Measurements from ENCODE around the gene CPN2. TPM values are rescaled to one million over a fixed set of nuclear protein-coding genes. Genes with fewer than 3 reads are reported as not detected.

CPN2 gene
- total RNA-seq, 4 donors from 2014 or later, result 0.14 TPM; not detected in 3

GRCh38 chr3:194325424-194326153 is 25.5 kb downstream of the CPN2 start:
- DNase-seq, result no peak
- Histone ChIP-seq H3K36me3 (no peaks in the 10 kb centered on the region), H3K4me1 (peaks cover 6 to 9% (median 7%) of the 10 kb centered on the region in 4 donors), H3K27me3 (no peaks in the 10 kb centered on the region), H3K9me3 (no peaks in the 10 kb centered on the region), H3K4me3 (no peak overlapping the region), H3K27ac (no peak overlapping the region)
- intact Hi-C loops (cut with DNase I; ENCODE audit: low total_unique reads), result no loop called here
- TF ChIP-seq CTCF (IDR thresholded peaks at IDR 0.05) (no peak), EP300 (IDR thresholded peaks at IDR 0.05; ENCODE audit: low read depth) (no peak), POLR2A (IDR thresholded peaks at IDR 0.05) (no peak), POLR2AphosphoS5 (IDR thresholded peaks at IDR 0.05) (no peak)
- WGBS, 2 donors (ENCODE audit: low coverage in 1 of 2), result 86 to 89% methylated on average over 1 to 15 of the region's 15 CpGs
- in situ Hi-C loops (cut with MboI; ENCODE audit: low pct_ligation_motif_present in 1 of 4, low pct_unique_long_range_greater_than_20kb in 1 of 4, low sequenced_read_pairs in 3 of 4), result no loop called here

- Histone ChIP-seq H3K4me1 (peaks cover 6 to 9% (median 7%) of the 10 kb centered on the region in 4 donors), H3K27me3 (no peaks in the 10 kb centered on the region), H3K27ac (no peak overlapping the region), H3K36me3 (no peaks in the 10 kb centered on the region), H3K9me3 (no peaks in the 10 kb centered on the region), H3K4me3 (no peak overlapping the region)
- TF ChIP-seq EP300 (IDR thresholded peaks at IDR 0.05; ENCODE audit: low read depth) (no peak), CTCF (IDR thresholded peaks at IDR 0.05) (no peak), POLR2AphosphoS5 (IDR thresholded peaks at IDR 0.05) (no peak), POLR2A (IDR thresholded peaks at IDR 0.05) (no peak)
- in situ Hi-C loops (cut with MboI; ENCODE audit: low pct_ligation_motif_present in 1 of 4, low pct_unique_long_range_greater_than_20kb in 1 of 4, low sequenced_read_pairs in 3 of 4), result loop anchor here (25.0 kb wide), 3 partner anchors 188 to 663 kb away; partner anchors contain the start of gene HES1 (in 1 of the 4)
- WGBS, 2 donors (ENCODE audit: low coverage in 1 of 2), result 94 to 97% methylated on average over 3 of the region's 3 CpGs
- intact Hi-C loops (cut with DNase I; ENCODE audit: low total_unique reads), result no loop called here
- no peak for DNase-seq
These were observed 26.3 kb downstream of the CPN2 start for GRCh38 chr3:194324823-194325327.

GRCh38 chr3:194323785-194324735 is 27.1 kb downstream of the CPN2 start:
- intact Hi-C loops (cut with DNase I; ENCODE audit: low total_unique reads) (no loop called here), in situ Hi-C loops (cut with MboI; ENCODE audit: low pct_ligation_motif_present in 1 of 4, low pct_unique_long_range_greater_than_20kb in 1 of 4, low sequenced_read_pairs in 3 of 4) (loop anchor here (25.0 kb wide), 3 partner anchors 187 to 662 kb away; partner anchors contain the start of gene HES1 (in 1 of the 4))
- DNase-seq, result peak; percentile 63
- Histone ChIP-seq H3K9me3 (no peaks in the 10 kb centered on the region), H3K4me3 (peak overlapping the region in 2 of 4 donors; percentile 18 to 29), H3K4me1 (peaks cover 6 to 9% (median 7%) of the 10 kb centered on the region in 4 donors), H3K27me3 (no peaks in the 10 kb centered on the region), H3K36me3 (no peaks in the 10 kb centered on the region), H3K27ac (peak overlapping the region; percentile 1 to 51 (median 42))
- TF ChIP-seq POLR2A (IDR thresholded peaks at IDR 0.05), result no peak
- peak; percentile 68 to 82 (median 75) for TF ChIP-seq POLR2AphosphoS5 (IDR thresholded peaks at IDR 0.05)
- TF ChIP-seq EP300 (IDR thresholded peaks at IDR 0.05; ENCODE audit: low read depth), result peak; percentile 26
- no peak for TF ChIP-seq CTCF (IDR thresholded peaks at IDR 0.05)
- 15 to 30% methylated on average over 2 to 39 of the region's 39 CpGs for WGBS, 2 donors (ENCODE audit: low coverage in 1 of 2)

Measured in transverse colon (tissue), 4 donors.